ENCODE results near the gene LNP1.
"Not testable (repeated sequence)": the region's sequence is repeated elsewhere in the genome, so short reads cannot be mapped to it uniquely, and the experiment has no call there.

The LNP1 gene, protein sequence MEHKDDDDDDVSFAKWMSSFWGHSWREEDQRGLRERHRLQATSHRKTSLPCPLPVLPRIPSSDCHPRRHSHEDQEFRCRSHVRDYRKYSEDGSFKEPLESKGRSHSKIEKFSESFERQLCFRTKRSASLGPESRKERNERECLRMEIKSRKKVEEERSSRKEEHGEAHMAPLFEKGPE

DNA sequence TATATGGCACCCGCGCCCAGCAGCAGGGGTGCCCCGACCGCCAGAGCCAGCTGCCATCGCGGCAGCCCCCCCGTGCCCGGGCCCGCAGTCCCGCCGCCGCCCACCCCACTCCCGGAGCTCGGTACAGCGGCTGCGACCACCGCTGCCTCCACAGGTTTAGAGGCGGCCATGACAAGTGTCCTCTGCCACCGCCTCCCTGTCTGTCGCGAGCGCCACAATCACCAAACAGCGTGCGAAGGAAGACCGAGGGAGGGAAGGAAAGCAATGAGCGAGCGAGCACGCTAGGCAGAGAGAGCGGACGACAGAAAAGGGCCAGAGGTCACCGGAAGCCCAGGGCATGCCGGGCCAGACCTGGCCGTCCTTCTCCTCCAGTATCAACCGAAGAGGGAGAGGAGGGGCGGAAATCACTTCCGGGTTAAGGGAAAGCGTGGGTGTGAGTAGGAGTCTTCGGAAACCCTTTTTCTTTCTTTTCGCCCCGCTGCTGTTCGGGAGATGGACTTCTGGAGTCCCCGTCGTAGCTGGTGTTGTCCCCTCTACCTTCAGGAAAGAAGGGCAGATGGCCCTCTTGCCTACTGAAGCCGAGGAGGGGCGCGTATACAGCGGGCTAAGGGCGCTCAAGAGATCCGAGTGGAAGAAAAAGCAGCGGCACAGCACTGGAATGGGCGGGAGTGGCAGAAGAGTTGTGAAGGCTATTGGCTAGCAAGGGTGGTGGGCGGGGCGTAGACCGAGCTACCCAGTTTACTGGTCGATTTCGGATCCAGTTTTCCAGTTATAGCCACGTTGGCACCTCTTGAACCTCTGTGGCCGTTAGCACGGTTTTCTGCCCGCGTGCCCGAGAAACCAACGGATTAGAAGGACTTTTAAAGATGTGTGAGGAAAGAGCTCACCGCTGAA, at the start of gene LNP1, which contains the start of gene TOMM70:
TSS of gene LNP1 (plus strand) at position 760 of the 894 bp plus-strand sequence. CDS start 28,191 bp downstream, outside the sequence.
TSS of gene TOMM70 (minus strand) at position 310 of the 894 bp plus-strand sequence. CDS start at position 170, 140 bp downstream.
- DNase-seq (ENCODE audit: low spot score): peak; percentile 89

DNA sequence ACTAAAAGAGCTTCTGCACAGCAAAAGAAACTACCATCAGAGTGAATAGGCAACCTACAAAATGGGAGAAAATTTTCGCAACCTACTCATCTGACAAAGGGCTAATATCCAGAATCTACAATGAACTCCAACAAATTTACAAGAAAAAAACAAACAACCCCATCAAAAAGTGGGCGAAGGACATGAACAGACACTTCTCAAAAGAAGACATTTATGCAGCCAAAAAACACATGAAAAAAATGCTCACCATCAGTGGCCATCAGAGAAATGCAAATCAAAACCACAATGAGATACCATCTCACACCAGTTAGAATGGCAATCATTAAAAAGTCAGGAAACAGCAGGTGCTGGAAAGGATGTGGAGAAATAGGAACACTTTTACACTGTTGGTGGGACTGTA, 49.6 kb upstream of the LNP1 start:
- DNase-seq (ENCODE audit: low spot score): not testable (repeated sequence)

DNA sequence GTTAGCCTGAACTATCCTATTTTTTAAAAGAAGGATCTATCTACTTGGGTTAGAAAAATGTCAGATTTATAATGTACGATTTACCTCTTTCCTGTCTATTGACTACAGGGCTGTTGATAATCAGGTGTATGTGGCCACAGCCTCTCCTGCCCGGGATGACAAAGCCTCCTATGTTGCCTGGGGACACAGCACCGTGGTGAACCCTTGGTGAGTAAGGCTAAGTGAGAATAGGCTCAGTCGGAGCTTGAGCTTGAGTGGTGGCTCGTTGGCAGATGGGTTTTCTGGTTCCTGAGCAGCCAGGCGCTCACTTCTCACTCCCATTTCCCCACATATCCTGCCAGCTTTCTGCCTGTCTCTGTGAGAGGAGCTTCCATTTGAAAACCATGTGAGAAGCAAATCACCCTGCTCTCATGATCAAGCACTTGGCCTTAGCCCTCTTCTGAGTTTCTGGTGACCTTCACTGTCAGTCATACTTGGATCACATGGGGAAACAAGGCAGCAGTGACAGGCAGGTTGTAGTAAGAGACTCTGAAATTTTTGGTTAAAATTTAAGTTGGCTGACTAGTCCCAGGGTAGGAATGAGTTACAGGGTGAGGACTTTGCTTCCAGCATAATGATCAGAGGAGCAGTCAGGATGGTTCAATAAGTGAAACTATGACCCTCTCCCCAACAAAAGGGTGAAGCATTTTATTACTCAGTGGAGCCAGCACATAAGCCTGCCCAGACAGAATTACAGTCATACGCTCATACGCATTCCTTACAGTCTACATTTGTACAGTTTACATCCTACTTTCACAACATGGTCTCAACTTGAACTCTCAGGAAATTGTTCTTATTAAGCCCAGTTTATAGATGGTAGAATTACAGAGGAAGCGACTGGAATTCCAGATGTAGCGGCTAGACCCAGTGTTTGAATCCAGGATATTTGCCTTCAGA, 48.8 kb upstream of the LNP1 start:
- DNase-seq (ENCODE audit: low spot score): no peak

DNA sequence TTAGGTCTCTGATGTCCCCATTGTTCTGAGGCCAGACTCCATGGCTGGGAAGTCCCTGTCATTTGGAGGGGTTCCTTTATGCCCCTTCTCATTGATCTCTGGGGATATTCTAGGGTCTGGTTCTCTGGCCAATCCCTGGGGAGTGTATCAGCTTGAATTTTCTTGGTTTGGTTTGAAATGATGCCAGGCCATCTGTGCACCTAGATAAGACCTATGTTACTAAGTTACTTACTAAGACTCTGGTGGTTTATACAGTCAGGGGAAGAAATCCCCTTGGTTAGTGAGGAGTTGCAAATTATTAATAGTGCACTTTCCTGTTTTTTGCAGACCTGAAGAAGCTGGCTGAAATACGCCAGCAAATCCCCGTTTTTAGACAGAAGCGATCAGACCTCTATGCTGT, 46.5 kb upstream of the LNP1 start:
- no peak for DNase-seq (ENCODE audit: low spot score)

DNA sequence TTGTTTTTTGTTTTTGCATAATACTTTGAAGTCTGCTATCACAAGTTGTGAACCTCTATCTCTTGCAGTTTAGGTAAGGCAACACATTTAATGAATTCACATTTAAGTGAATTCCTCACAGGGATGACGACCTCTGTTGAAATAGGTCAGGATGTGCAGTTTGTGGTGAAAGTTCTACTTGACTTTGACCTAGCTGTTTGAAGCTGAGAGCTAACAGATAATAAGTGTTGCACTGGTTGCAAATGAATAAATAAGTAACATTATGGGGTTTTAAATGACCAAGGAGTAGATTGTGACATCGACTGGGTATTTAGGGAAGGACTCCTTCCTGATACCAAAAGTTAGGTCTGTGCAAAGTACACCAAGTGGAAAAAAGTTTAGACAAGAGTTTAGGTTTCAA, 42.9 kb upstream of the LNP1 start:
- peak; percentile 30 for DNase-seq (ENCODE audit: low spot score)

DNA sequence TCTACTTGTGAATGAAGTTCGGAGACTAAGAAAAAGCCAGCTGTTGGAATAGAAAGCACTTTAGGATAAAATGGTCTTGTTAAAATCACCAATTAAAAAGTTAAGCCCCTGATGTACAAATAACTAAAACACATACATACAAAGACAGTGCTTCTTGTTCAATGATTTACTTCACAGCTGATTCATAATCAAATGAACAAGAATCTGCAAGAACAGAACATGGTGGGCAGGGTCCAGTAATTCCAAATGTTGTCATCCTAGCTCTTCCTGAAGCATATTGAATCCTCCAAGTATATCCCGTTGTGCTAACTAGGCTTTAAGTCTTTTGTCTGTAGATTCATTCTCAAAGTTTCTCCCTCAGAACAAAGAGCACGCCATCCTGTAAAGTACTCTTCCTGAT, 42.3 kb upstream of the LNP1 start:
- DNase-seq (ENCODE audit: low spot score): no peak

DNA sequence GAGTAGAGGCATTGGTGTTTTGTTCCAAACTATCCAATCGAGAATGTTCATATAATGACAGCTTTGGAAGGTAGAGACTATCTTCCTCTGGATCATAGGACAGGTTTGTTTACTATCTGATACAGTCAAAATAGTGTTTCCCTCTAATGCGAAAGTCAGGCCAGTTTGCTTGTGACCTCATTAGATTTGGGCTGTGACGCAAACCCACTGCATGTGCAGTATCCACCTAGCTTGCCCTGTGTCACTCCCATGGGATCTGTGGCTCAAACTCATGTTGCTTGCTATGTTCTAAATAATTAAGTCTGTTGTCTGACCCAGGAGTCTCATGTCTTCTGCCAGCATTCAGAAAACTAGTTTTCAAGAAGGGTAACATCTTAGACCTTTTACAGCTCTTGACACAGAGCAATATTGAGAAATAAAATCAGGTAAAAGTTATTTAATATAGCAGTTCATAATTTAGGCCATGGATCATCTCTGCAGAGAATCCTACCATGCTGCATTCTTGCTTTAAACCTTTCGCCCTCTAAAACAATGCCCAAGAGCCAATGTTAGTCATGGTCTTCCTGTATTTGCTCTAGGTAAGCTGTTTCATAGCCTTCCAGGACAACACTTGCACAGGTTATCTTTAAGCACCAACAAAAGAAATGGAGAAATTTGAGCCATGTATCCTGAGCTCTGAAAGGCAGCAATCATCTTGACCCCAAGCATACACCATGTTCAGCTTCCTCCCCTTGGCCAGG, 40.4 kb upstream of the LNP1 start:
- DNase-seq (ENCODE audit: low spot score): no peak

DNA sequence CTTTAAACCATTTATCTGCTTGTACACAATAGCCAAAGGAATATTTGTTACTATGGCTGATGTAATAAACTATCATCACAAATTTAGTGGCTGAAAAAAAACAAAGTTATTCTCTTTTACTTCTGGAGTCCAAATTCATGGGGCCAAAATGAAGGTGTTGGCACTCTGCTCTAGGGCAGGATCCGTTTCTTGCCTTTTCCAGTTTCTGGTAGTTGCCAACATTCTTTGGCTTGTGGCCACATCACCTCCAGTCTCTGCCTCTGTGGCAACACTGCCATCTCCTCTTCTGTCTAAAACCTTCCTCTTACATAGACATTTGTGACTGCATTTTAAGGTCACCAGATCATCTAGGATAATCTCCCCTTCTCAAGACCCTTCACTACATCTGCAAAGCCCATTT, 39.4 kb upstream of the LNP1 start:
- no peak for DNase-seq (ENCODE audit: low spot score)

DNA sequence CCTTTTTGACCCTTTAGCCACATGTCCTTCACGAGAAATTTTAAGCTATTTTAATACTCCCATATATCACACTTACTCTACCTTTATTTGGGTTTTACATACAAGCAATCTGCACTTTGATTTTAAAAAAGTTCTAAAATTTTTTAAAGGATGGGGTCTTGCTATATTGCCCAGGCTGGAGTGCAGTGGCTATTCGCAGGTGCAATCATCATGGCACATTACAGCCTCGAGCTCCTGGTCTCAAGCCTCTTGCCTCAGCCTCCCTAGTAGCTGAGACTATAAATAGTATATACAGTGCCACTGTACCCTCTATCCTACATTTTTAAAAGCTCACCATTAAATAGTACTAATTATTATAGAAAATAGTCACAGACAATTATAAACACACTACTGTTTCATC, 36.9 kb upstream of the LNP1 start:
- no peak for DNase-seq (ENCODE audit: low spot score)

DNA sequence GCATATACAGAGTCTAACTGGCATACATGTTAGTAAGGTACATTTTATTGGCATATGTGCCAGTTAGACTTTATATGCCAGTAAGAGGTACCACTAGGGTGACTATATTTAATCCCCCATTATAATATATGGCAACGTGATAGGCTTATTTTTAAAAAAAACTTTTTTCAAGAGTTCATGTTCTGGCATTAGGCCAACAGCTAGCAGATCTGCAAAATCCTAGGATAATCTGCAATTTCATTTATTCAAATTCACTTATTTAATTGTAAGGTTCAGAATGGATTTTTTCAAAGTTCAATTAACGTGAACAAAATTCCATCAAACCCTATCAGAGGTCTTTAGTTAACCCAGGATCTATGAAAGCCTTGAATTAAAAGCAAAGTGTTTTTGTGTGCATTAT, 34.9 kb upstream of the LNP1 start:
- no peak for DNase-seq (ENCODE audit: low spot score)

DNA sequence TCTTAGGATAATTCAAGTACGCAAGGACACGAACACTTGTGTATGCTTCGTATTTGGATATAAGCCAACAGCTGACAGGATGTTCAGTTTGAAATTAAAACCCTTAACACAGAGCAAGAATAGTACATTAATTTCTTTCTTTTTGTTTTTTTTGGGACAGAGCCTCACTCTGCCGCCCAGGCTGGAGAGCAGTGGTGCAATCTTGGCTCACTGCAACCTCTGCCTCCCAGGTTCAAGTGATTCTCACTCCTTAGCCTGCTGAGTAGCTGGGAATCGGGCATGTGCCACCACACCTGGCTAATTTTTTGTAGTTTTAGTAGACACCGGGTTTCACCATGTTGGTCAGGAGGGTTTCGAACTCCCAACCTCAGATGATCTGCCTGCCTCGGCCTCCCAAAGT, 32.9 kb upstream of the LNP1 start:
- DNase-seq (ENCODE audit: low spot score): no peak

DNA sequence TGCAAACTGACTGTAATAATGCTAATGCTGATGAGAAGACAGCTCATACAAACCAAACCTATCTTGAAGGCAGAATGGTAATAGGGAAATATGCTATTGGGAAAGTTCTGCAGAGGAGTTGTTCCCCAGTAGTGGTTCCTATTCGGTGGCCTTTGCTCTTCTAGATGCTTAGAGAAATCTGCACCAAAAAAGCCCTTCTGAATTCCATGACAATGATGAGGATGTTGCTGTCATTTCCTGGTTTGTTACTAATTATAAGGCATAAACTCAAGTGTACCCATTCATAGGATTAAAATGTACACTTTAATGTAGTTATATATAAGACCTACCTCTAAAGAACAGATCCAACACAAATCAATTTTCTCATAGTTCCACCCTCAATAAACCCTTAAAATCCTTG, 30.6 kb upstream of the LNP1 start:
- DNase-seq (ENCODE audit: low spot score): no peak

DNA sequence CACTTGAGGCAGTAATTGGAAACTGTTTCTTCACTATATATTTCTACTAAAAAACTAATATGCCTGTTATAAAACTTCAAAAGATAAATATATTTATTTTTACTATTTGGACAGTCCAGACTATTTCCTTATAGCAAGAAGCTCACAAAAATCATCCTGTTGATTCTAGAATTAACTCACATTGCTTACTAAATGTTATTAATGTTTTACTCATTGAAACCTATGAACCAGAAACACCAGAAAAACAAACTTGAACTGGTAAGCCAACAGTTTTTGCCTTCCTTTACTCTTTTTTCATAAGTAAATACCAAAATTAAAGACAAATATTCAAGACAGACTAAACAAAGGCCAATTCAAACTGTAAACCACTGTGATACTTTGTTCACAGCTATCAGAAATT, 26.8 kb upstream of the LNP1 start:
- no peak for DNase-seq (ENCODE audit: low spot score)

DNA sequence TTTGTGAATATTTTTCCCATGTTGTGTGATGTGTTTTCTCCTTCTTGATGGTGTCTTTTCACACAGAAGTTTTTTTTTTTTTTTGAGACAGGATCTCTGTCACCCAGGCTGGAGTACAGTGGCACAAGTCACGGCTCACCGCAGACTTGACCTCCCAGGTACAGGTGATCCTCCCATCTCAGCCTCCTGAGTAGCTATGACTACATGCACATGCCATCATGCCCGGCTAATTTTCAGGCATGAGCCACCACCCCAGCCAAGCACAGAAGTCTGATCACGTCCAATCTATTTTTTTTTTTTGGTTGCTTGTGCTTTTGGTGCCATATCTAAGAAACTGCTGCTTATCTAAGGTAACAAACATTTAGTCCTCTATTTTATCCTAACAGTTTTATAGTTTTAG, 25.0 kb upstream of the LNP1 start:
- no peak for DNase-seq (ENCODE audit: low spot score)

DNA sequence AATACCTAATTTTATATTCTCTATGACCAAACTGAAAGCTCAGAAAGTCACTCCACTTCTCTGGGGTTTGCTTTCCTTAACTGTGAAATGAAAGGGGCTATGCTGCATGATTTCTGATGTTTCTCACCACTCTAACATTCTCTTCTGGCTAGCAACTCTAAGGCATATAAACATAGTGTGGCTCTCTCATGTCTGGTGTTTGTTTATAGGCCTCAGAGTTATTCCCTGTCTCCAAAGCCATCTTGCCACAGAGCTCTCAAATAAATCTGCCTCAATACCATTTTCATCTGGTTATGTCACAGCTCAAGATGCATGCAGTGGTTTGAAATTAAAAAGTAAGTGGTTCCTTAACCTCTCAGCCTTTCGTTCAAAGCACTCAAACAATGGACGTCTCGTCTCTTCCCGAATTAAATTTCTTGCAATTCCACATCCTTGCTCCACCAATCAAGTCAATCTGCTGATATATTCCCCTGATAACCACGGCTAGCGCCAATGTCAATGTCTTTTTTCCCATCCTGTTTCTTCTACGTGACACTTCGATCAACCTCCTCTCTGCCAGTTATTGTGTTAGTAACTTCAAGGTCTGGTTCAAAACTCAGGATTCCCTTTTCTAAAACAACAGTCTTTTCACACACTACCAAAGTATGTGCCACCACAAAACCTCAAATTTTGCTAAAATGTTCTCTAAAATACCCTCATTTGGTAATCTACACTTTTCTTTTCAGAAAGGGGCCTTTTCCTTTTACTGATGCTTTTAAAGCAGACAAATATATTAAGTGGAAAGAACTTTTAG, 16.4 kb upstream of the LNP1 start:
- DNase-seq (ENCODE audit: low spot score): no peak

DNA sequence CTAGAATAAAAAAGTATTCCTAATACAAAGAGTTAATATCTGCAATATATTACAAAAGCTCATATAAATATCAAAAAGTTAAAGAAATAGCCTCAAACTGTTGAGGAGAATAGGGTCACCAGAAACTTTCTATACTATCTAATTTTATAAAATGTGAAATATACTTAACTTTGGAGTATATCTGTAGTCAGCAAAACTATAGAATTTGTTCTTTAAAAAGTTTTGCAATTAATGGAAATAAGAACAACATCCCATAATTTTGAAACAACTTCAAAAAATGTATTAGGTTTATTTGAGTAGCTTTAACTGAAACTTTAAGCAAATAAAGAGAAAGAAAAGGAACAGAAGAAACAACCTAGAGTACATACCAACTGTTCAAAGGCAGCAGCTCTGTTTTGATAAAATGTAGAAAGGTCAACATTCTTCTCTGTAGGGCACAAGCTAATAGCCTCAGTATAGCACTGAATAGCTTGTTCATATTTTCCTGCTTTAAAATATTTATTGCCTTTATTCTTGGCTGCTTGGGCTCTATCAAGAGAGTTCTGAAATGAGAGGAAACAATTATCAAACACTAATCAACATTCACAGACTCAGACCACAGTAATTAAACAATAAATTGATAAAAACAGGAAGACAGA, 14.8 kb upstream of the LNP1 start:
- DNase-seq (ENCODE audit: low spot score): peak; percentile 28

DNA sequence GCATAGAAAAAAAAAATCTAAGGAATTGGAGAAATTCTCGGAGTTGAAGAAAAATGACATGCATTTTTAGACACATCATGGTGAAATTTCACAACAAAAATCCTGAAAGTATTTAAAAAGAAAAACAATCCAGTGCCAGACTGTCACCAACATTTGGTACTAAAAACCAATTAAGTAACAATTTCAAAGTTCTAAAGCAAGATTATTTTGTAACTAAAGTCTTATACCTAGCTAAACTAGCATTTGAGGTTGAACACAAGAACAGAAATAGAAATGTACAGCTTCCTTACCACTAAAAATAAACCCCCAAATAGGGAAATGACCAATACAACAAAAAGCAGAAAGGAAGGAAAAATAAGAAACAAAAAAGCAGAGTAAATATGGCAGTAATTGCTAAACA, 12.3 kb upstream of the LNP1 start:
- DNase-seq (ENCODE audit: low spot score): no peak

DNA sequence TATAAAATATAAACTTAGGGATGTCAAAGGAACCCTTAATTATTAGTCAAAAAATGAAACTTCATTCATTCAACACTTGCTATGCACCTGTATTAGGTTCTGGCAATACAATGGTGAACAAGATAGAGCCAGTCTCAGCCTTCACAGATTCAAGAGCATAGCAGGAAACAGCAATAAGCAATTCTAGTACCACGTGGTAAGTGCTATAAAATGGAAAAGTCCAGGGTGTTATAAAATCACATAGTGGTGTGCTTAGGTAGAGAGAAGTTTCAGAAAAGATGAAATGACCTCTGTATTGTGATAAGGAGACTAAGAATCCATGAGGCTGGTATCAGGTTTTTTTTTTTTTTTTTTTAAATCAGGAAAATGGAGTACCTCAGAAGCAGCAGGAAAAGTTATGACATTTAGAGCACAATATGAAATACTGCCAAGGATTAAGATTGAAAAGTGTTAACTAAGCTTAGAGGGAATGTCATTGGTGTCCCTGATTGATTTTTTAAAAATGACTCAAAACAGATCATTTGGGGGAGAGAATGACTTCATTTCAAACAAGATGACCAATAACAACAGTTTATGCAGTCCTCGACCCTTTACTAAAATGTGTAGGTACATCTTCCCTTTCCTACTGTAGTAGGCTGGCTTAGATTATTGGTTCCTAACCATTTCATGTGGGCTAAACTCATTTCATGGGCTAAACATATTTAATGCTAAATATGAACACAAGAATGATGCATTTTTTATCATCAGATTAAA, 5.5 kb upstream of the LNP1 start:
- peak; percentile 30 for DNase-seq (ENCODE audit: low spot score)

DNA sequence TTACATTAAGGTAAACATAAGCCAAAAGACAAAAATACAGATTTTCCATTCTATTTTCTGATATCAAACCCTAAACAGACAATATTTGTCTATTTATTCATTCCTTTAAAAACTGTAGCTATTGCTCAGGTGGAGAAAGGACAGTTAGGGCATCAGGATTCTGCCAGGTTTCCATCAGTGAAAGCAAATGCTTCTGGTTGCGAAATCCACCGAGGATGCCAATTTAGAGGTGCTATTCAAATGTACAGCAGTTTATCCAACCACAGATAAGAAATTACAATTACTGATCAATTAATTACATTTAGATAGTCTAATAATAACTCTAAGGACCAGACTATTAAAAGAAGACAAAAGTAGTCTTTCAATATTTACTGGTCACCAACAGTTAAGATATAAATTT, 4.4 kb upstream of the LNP1 start:
- DNase-seq (ENCODE audit: low spot score): no peak

All from HuH-7 (cell line).